Hematopoietic multipotent progenitor cell treated with erythropoietin and hydrocortisone succinate and interleukin-3 and kit ligand, for 15 days (in vitro differentiated cells): Measurements from ENCODE around the gene MOV10L1.
"Not testable (repeated sequence)": the region's sequence is repeated elsewhere in the genome, so short reads cannot be mapped to it uniquely, and the experiment has no call there.

Experiments used
- DNase-seq: peaks from one replicate; pipeline ENCODE4 v3.0.0-alpha.2; 2015; ENCODE audit warnings: low spot score

Gene MOV10L1

GRCh38 chr22:50203288-50203687 lies 113.5 kb downstream of the MOV10L1 start:
- DNase-seq, result no peak

DNA sequence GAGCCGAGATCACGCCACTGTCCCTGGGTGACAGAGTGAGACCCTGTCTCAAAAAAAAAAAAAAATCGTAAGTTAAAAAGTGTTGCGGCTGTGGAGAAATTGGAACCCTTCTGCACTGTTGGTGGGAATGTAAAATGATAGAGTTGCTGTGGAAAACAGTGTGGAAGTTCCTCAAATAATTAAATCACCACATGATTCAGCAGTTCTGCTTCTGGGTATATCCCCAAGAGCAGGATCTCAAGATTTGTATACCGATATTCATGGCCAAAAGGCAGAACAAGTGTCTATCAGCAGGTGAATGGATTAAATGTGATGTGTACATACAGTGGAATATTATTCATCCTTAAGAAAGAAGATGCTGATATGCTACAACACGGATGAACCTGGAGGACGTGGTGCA lies 114.8 kb downstream of the MOV10L1 start:
- no peak for DNase-seq

- not testable (repeated sequence) for DNase-seq
Observed at GRCh38 chr22:50204998-50205397, 115.2 kb downstream of the MOV10L1 start.

DNA sequence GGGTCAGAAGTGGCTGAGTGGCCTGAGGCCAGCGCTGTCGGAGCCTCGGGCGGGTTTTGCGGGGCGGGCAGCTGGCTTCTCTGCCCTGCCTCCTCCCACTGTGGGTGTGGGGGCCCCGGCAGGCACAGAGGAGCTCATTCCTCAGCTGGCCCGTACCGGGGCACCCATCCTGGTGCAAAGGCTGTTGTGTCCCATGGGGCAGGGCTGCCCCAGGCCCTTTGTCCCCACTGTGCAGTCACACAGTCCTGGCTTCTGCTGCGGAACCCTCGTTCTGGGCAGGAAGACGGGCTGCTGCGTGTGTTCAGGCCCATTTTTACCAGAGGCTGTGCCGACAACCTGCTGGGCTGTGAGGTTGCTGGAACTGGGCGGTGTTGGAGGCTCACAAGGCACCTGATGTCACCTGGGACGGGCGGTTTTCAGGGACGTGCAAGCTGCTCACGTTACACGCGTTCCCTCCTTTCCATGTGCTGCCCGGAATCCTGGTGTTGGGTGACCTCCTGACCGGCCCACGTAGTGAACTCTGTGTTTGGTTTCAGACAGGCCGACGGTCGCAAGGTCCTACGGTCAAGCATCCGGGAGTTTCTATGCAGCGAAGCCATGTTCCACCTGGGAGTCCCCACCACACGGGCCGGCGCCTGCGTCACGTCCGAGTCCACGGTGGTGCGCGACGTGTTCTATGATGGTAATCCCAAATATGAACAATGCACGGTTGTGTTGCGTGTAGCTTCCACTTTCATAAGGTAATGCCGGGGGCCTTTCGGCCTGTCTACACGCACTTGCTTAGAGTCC lies 116.2 kb downstream of the MOV10L1 start:
- no peak for DNase-seq

GRCh38 chr22:50206599-50206998 lies 116.8 kb downstream of the MOV10L1 start:
- no peak for DNase-seq

DNA sequence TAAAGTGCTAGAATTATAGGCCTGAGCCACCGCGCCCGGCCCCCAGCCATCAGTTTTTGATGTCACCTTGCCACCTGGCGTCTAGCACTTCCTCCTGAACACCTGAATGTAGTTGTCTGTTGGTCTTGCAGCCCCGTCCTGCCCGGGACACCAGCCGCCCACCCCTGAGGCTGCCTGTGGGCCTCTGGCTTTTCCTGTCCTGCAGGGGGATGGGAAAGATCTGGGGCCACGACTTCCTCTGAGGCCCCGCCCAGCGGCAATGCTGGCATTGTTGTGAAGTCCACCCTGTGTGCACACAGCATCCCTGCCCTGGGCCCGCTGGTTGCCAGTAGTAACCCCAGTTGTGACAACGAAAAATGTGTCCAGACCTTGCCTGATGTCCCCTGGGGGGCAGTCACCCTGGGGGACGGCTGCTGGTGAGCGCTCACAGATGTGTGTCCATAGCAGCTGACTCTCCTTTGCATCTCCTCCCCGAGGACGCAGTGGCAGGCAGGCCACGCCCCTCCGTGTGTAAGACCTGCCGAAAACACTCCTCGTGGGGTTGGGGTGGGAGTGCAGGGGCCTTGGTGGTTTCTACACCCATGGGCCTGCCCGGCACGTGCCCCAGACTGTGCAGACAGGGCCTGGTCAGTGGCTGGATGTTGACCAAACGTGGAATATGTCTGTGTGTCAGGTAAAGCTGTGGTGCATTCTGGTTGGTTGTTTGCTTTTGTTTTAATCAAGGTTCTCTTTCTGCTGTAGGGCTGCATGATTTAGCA lies 117.8 kb downstream of the MOV10L1 start:
- no peak for DNase-seq

- no peak for DNase-seq
Observed at GRCh38 chr22:50208430-50208938, 118.7 kb downstream of the MOV10L1 start.

DNA sequence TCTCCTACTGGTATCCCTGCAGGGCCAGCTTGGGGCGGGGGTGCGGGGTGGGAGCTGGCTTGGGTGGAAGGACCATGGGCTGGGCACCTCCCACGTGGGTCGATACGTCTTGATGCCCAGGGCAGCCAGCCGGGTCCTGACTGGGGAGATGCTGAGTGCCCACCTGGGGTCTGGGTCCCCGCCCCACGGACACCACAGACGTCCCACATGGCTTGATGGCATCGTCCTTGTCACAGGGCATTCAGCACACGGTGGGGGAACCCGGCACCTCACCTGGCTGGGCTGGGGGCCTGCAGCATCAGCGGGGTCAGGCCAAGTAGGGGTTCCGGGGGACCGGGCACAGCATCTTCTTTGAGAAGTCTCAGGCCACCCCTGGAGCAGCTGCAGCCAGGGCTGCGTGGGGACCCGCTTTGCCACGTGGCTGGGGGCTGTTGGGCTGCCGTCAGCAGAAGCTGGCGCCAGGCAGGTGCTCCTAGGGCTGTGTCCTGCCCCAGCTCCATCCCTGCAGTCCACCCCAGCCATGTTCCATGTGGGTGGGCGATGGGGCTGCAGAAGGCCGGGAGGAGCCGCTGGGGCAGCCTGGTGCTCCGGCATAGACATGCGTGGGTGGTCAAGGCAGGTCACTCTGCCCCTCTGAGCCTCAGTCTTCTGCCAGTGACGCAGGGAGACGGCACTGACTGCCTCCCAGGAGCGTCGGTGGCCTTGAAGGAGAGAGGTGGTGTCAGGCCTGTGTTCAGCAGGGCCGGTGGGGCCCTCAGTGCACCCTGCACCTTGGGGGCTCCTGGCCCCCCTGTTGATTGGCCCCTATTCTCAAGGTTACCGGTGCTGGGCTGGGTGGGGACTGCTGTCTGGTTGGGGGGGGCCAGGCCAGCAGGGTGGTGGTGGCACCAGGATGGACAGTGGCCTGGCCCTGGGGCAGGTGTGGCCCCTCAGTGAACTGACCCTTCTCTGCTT lies 119.4 kb downstream of the MOV10L1 start:
- no peak for DNase-seq

- DNase-seq, result peak; percentile 70
Observed at GRCh38 chr22:50209893-50210292, 120.1 kb downstream of the MOV10L1 start.

DNA sequence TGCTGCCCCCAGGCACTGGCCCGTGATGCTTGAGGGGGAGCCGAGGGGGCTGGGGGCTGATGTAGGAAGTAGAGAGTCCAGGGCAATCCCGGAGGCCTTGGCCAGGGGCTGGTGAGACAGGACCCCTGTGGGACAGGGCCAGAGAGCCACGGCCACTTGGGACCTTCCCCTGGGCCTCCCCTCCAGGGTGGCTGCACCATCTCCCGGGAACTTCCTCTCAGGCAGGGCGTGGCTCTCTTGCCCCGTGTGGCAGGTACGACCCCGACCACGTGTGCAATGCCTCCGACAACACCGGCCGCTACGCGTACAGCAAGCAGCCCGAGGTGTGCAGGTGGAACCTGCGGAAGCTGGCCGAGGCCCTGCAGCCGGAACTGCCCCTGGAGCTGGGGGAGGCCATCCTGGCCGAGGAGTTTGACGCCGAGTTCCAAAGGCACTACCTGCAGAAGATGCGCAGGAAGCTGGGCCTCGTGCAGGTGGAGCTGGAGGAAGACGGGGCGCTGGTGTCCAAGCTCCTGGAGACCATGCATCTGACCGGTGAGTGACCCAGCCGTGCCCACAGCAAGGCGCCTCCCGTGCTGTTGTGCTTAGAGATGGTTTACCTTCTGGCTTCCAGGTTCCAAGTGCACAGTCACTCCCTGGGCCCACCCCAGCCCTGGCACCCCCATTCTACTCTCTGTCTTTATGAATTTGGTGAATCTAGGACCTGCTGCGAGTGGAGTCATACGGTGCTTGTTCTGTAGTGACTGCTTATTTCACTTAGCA lies 120.8 kb downstream of the MOV10L1 start:
- DNase-seq, result no peak

DNA sequence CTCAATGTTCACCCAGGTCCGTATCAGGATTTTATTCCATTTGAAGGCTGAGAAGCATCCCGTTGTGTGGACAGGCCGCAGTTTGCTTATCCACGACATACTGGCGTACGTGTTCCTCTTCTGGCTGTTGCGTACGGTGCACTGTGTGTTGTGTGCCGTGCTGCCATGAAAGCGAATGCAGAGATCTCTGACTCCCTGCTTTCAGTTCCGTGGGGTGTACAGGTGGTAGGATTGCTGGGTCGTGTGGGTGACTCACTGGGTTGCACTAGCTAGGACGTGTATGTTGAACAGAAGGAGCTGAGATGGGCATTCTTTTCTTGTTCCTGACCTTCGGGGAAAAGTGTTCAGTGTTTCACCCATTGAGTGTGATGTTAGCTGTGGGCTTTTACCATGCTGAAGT lies 121.3 kb downstream of the MOV10L1 start:
- DNase-seq, result no peak
